HCT116 (cell line): ENCODE measurements around the gene SP140L. TPM values are rescaled to one million over a fixed set of nuclear protein-coding genes. Genes with fewer than 3 reads are reported as not detected.
"Not testable (repeated sequence)": the region's sequence is repeated elsewhere in the genome, so short reads cannot be mapped to it uniquely, and the experiment has no call there.

ENCODE experiments used
- ATAC-seq: fragments of 200-7000 bp; cut with Tn5 transposase; 2 replicates; pipeline ENCODE4 v1.9.1; 2020; ENCODE audit warnings: mild to moderate bottlenecking, moderate library complexity
- BruUV-seq: library from RNA; stranded (reverse); fragments of 400-500 nt; replicated peaks from 2 replicates; lab custom pipeline; 2021; lab: Mats Ljungman, UMichigan
- CTCF ChIA-PET: fragments of 300-600 bp; sonication (Branson Sonifier 250); formaldehyde crosslinking; loops from one replicate; lab custom pipeline; 2021; ENCODE audit warnings: antibody characterized with exemption; lab: Charles Lee
- POLR2A ChIA-PET: fragments of 300-600, 350-600 bp; sonication (Branson Sonifier 250); formaldehyde crosslinking; loops from one replicate; lab custom pipeline; 2021; ENCODE audit warnings: antibody characterized with exemption; lab: Charles Lee
- RAD21 ChIA-PET, 2 experiments: fragments of 300-600 bp; sonication (Branson Sonifier 250); formaldehyde crosslinking; loops; one replicate each; lab custom pipeline; 2023; ENCODE audit warnings: low total read pairs in 2 of 2; ENCODE audit not compliant: uncharacterized antibody in 2 of 2, unreplicated experiment in 2 of 2, low non-redundant PET in 1 of 2; lab: Charles Lee
- DNase-seq: peaks from one replicate; pipeline ENCODE4 v3.0.0-alpha.2; 2010; ENCODE audit warnings: low read depth, low spot score
- H2AFZ ChIP-seq: fragments of 200-600 bp; shearing (Covaris generic), sonication (generic); 2 replicates; pipeline ENCODE4 v1.6.1; 2017; ENCODE audit warnings: low read depth, mixed run types, mixed read lengths, antibody characterized with exemption, low read length; ENCODE audit not compliant: poor library complexity, severe bottlenecking
- H3K27ac ChIP-seq: 2 replicates; pipeline ENCODE4 v1.5.1; 2012; ENCODE audit warnings: low read depth, low read length
- H3K27me3 ChIP-seq: fragments of 200-600 bp; sonication (generic); 2 replicates; pipeline ENCODE4 v1.6.1; 2016; ENCODE audit warnings: mixed run types, low read length, mixed read lengths; ENCODE audit not compliant: insufficient read depth
- H3K36me3 ChIP-seq, 2 experiments: fragments of 200-500 bp in 1 of 2; fragments of 200-600 bp in 1 of 2; sonication (Bioruptor generic) in 1 of 2; sonication (generic) in 1 of 2; 2 replicates each; pipeline versions ENCODE4 v1.5.1 to v1.6.1; 2014 to 2016; ENCODE audit warnings: low read length in 2 of 2, inconsistent platforms in 1 of 2, mixed read lengths in 1 of 2, mixed run types in 1 of 2; ENCODE audit not compliant: insufficient read depth in 2 of 2, control insufficient read depth in 1 of 2
- H3K4me1 ChIP-seq, 2 experiments: fragments of 200-600 bp in 1 of 2; sonication (generic) in 1 of 2; 2 replicates each; pipeline versions ENCODE4 v1.5.1 to v1.6.1; 2012 to 2017; ENCODE audit warnings: low read length in 2 of 2, inconsistent platforms in 1 of 2, mild to moderate bottlenecking in 1 of 2, mixed read lengths in 1 of 2, mixed run types in 1 of 2, moderate library complexity in 1 of 2; ENCODE audit not compliant: insufficient read depth in 2 of 2, control insufficient read depth in 1 of 2
- H3K4me2 ChIP-seq: fragments of 200-600 bp; sonication (generic); 2 replicates; pipeline ENCODE4 v1.6.1; 2017; ENCODE audit warnings: mixed run types, low read length, mixed read lengths
- H3K4me3 ChIP-seq, 2 experiments: fragments of 200-600 bp in 1 of 2; sonication (generic) in 1 of 2; replicated peaks in 1 of 2; 2 replicates each; pipeline ENCODE4 v1.5.1; 2011 to 2016; ENCODE audit warnings: low read length in 2 of 2, control low read depth in 1 of 2, low read depth in 1 of 2, mild to moderate bottlenecking in 1 of 2, mixed read lengths in 1 of 2, mixed run types in 1 of 2
- H3K79me2 ChIP-seq: fragments of 200-600 bp; sonication (generic); 2 replicates; pipeline ENCODE4 v1.6.1; 2017; ENCODE audit warnings: mild to moderate bottlenecking, mixed run types, low read length, moderate library complexity, mixed read lengths; ENCODE audit not compliant: insufficient read depth
- H3K9ac ChIP-seq: fragments of 200-600 bp; sonication (generic); 2 replicates; pipeline ENCODE4 v1.6.1; 2016; ENCODE audit warnings: low read length, mixed read lengths
- H3K9me2 ChIP-seq: fragments of 200-600 bp; sonication (generic), shearing (Covaris generic); 2 replicates; pipeline ENCODE4 v1.6.1; 2017; ENCODE audit warnings: mixed run types, mild to moderate bottlenecking, moderate library complexity; ENCODE audit not compliant: insufficient read depth
- H3K9me3 ChIP-seq, 2 experiments: fragments of 200-500 bp in 1 of 2; fragments of 200-600 bp in 1 of 2; sonication (Bioruptor generic) in 1 of 2; sonication (generic) in 1 of 2; 2 replicates each; pipeline ENCODE4 v1.6.1; 2014 to 2017; ENCODE audit warnings: low read length in 2 of 2, mixed read lengths in 2 of 2, inconsistent platforms in 1 of 2, low read depth in 1 of 2, mild to moderate bottlenecking in 1 of 2, mixed run types in 1 of 2, moderate library complexity in 1 of 2; ENCODE audit not compliant: control insufficient read depth in 1 of 2, insufficient read depth in 1 of 2
- H4K20me1 ChIP-seq: fragments of 200-600 bp; sonication (generic), shearing (Covaris generic); 2 replicates; pipeline ENCODE4 v1.6.1; 2017; ENCODE audit warnings: mixed run types, mild to moderate bottlenecking, moderate library complexity; ENCODE audit not compliant: insufficient read depth
- CEBPB ChIP-seq: IDR thresholded peaks from 2 replicates; pipeline ENCODE4 v1.6.1; 2012; ENCODE audit warnings: low read depth
- ELF1 ChIP-seq: IDR thresholded peaks from 2 replicates; pipeline ENCODE4 v1.6.1; 2012; ENCODE audit warnings: low read depth, borderline replicate concordance
- JUND ChIP-seq: IDR thresholded peaks from 2 replicates; pipeline ENCODE4 v1.6.1; 2012
- POLR2AphosphoS5 ChIP-seq: IDR thresholded peaks from 2 replicates; pipeline ENCODE4 v1.6.1; 2011; ENCODE audit warnings: mild to moderate bottlenecking, low read depth, low read length, moderate library complexity
- YY1 ChIP-seq: IDR thresholded peaks from 2 replicates; pipeline ENCODE4 v1.6.1; 2011; ENCODE audit warnings: low read length, low read depth, moderate library complexity, mild to moderate bottlenecking; ENCODE audit not compliant: insufficient replicate concordance; ENCODE audit errors: extremely low read depth
- intact Hi-C: fragments of 100-400 bp; cut with micrococcal nuclease; formaldehyde crosslinking; loops from 2 replicates; pipeline ENCODE4 v1.10.0; 2022
- total RNA-seq: library from RNA; stranded (reverse); gene quantifications from one replicate; pipeline ENCODE4 v1.2.1, GENCODE V29; 2021; ENCODE audit not compliant: unreplicated experiment
- TF ChIP-seq, protein P1 (sequence below): IDR thresholded peaks from 2 replicates; pipeline ENCODE4 v1.6.1; 2012
- TF ChIP-seq, protein P2 (sequence below): IDR thresholded peaks from 2 replicates; pipeline ENCODE4 v1.6.1; 2012; ENCODE audit warnings: low read depth

SP140L gene
- total RNA-seq, 1 experiment from 2014 or later, result 28.9 TPM

DNA sequence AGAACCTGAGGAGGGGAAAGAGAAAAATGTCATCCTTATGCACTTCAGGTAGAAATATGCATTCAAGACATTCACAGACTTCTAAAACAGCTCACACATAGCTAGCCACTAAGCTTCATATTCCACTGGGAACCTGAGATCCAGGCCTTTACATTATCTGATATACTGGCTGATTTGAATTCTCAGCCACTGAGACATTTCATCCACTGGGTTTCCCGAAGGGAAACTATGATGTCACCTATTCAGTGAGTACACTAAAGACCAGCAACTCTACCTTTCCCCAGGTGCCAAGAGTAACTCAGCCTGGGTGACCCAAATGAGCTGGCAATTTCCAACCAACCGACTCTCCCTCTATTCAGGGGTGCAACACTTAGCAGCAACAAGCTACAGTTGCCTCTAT, 67.3 kb downstream of the SP140L start:
- H3K27ac ChIP-seq, result no peak overlapping the region
- TF ChIP-seq ELF1 (no peak), POLR2AphosphoS5 (no peak)
- ATAC-seq (no peak), DNase-seq (no peak)
- H3K79me2 ChIP-seq, result no peaks in the 10 kb centered on the region
- no peaks in the 10 kb centered on the region for H4K20me1 ChIP-seq
- no peaks in the 10 kb centered on the region for H3K9me2 ChIP-seq
- peaks cover 5 to 20% of the 10 kb centered on the region in 2 experiments; a peak in 3 of 4 replicates for H3K36me3 ChIP-seq
- H3K4me1 ChIP-seq, result no peaks in the 10 kb centered on the region
- H3K27me3 ChIP-seq, result no peaks in the 10 kb centered on the region
- no peak overlapping the region for H3K4me3 ChIP-seq
- no TSS peak for BruUV-seq
- no peaks in the 10 kb centered on the region for H3K9me3 ChIP-seq
- POLR2A ChIA-PET, result no interaction called here
- no peak overlapping the region for H2AFZ ChIP-seq
- intact Hi-C loops, result no loop called here
- no peak overlapping the region for H3K4me2 ChIP-seq
- H3K9ac ChIP-seq, result no peak overlapping the region
- CTCF ChIA-PET, result no interaction called here
- RAD21 ChIA-PET, result no interaction called here

DNA sequence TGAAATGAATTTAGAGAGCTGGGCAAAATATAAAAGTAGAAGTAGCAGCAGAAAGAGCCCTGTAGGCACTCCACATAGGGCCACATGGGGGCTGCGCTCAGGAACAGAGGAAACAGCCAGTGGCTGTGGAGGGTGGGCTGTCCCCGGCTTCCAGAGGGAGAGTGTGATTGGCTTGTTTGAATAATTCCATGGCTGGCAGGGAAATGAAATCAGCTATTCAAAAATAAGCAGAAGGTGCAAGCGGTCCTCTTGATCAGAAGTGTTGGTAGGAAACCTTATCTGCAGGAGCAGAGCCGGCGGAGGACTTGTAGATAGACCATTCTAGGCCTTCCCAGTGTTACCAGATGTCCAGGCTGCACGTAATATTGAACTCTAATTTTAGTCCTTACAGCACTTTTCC, 71.7 kb downstream of the SP140L start:
- H3K4me3 ChIP-seq, DNase-seq, H2AFZ ChIP-seq, H3K4me1 ChIP-seq, H3K79me2 ChIP-seq, H3K9me3 ChIP-seq, ATAC-seq, BruUV-seq, H3K4me2 ChIP-seq, H3K27ac ChIP-seq, H3K36me3 ChIP-seq, H3K9ac ChIP-seq, H3K27me3 ChIP-seq, H4K20me1 ChIP-seq, H3K9me2 ChIP-seq, RAD21 ChIA-PET, POLR2A ChIA-PET, intact Hi-C loops, CTCF ChIA-PET: not testable (repeated sequence)

DNA sequence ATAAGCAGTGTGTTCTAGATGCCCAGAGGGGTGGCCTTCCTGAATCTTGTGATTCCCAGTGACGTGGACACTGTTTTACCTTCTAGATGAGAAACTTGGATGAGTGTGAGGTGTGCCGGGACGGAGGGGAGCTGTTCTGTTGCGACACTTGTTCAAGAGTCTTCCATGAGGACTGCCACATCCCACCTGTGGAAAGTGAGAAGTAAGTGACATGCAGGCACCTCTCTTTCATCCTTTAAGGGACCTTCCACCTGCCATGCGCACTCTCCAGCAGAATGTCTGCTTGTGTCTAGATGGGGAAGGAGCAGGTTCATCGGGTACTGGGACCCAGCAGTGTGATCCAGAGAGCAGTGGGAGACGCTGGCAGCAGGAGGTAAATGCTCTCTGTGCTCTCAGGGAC, 73.0 kb downstream of the SP140L start:
- H3K9ac ChIP-seq, result no peak overlapping the region
- H3K4me3 ChIP-seq, result no peak overlapping the region
- intact Hi-C loops, result no loop called here
- ATAC-seq (no peak), DNase-seq (no peak)
- no peaks in the 10 kb centered on the region for H3K79me2 ChIP-seq
- RAD21 ChIA-PET, result no interaction called here
- H3K9me2 ChIP-seq, result no peaks in the 10 kb centered on the region
- H3K27ac ChIP-seq, result no peak overlapping the region
- no peak overlapping the region for H3K4me2 ChIP-seq
- H4K20me1 ChIP-seq, result no peaks in the 10 kb centered on the region
- POLR2A ChIA-PET, result no interaction called here
- no peaks in the 10 kb centered on the region; a peak in 1 of 4 replicates for H3K36me3 ChIP-seq
- no peaks in the 10 kb centered on the region for H3K4me1 ChIP-seq
- H3K27me3 ChIP-seq, result no peaks in the 10 kb centered on the region
- BruUV-seq, result no TSS peak
- H2AFZ ChIP-seq, result no peak overlapping the region
- H3K9me3 ChIP-seq, result no peaks in the 10 kb centered on the region
- CTCF ChIA-PET, result no interaction called here
- TF ChIP-seq CEBPB (no peak), YY1 (no peak), JUND (no peak)
- TF ChIP-seq, protein P1, sequence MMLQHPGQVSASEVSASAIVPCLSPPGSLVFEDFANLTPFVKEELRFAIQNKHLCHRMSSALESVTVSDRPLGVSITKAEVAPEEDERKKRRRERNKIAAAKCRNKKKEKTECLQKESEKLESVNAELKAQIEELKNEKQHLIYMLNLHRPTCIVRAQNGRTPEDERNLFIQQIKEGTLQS, result no peak
- TF ChIP-seq, protein P2, sequence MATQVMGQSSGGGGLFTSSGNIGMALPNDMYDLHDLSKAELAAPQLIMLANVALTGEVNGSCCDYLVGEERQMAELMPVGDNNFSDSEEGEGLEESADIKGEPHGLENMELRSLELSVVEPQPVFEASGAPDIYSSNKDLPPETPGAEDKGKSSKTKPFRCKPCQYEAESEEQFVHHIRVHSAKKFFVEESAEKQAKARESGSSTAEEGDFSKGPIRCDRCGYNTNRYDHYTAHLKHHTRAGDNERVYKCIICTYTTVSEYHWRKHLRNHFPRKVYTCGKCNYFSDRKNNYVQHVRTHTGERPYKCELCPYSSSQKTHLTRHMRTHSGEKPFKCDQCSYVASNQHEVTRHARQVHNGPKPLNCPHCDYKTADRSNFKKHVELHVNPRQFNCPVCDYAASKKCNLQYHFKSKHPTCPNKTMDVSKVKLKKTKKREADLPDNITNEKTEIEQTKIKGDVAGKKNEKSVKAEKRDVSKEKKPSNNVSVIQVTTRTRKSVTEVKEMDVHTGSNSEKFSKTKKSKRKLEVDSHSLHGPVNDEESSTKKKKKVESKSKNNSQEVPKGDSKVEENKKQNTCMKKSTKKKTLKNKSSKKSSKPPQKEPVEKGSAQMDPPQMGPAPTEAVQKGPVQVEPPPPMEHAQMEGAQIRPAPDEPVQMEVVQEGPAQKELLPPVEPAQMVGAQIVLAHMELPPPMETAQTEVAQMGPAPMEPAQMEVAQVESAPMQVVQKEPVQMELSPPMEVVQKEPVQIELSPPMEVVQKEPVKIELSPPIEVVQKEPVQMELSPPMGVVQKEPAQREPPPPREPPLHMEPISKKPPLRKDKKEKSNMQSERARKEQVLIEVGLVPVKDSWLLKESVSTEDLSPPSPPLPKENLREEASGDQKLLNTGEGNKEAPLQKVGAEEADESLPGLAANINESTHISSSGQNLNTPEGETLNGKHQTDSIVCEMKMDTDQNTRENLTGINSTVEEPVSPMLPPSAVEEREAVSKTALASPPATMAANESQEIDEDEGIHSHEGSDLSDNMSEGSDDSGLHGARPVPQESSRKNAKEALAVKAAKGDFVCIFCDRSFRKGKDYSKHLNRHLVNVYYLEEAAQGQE, result no peak
